Measurements from ENCODE around the gene EEIG2. TPM values are rescaled to one million over a fixed set of nuclear protein-coding genes. Genes with fewer than 3 reads are reported as not detected.

EEIG2 gene
- total and polyA plus RNA-seq, 9 of the 15 experiments (the other 6 are each of a cell fraction or from before 2014, with no cell fraction given) = 6.1 to 26.9 (median 15.2) TPM

DNA sequence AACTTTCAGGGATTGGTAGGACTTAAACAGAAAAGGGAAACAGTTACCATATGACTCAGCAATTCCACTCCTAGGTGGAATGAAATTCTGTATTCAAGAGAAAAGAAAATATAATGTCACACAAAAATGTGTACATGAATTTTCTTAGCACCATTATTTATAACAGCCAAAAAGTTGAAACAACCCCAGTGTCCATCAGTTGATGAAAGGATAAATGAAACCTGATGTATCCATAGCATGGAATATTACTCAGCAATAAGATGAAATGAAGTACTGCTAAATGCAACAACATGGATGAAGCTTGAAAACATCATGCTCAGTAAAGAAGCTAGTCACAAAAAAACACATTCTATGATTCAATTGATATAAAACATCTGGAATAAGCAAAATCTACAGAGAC lies 15.5 kb downstream of the EEIG2 start:
- ATAC-seq (no peak; the same call in 2 of the 3 replicates), FAIRE-seq (peak; percentile 32), DNase-seq (ENCODE audit: extremely low read depth in 1 of 4, low spot score in 3 of 4) (no peak)
- ChIA-PET CTCF (ENCODE audit: low intra/inter-chr PET ratio) (no interaction called here), POLR2A (interaction anchor here (1.2 to 1.5 kb wide), 2 partner anchors 8 to 16 kb away, joined by 3 to 4 read pairs; no protein-coding TSS in a partner anchor)
- Histone ChIP-seq H3K9me3 (replicated peaks; ENCODE audit: control insufficient read depth, insufficient read depth, low read depth, low read length) (no peaks in the 10 kb centered on the region), H3K4me3 (no peak overlapping the region), H3K9ac (ENCODE audit: insufficient read depth in 1 of 2, low read depth in 2 of 2, low read length in 2 of 2) (no peak overlapping the region), H3K27ac (ENCODE audit: extremely low read depth, low read depth, low read length) (peak overlapping the region; percentile 2; the same call in 1 of the 3 replicates), H3K79me2 (ENCODE audit: control insufficient read depth, insufficient read depth, low read length) (peaks cover 30% of the 10 kb centered on the region), H2AFZ (ENCODE audit: low read depth, low read length) (no peak overlapping the region), H3K27me3 (ENCODE audit: control insufficient read depth in 2 of 2, insufficient read depth in 2 of 2, low read length in 2 of 2) (no peaks in the 10 kb centered on the region), H3K4me2 (ENCODE audit: insufficient read depth, low read length) (no peak overlapping the region), H3K4me1 (replicated peaks in 1 of 2; ENCODE audit: control insufficient read depth in 2 of 2, insufficient read depth in 2 of 2, low read length in 2 of 2) (peaks cover 0 to 4% of the 10 kb centered on the region in 2 experiments; a peak in 2 of 5 replicates), H3K9me1 (ENCODE audit: control insufficient read depth, insufficient read depth, low read length) (no peaks in the 10 kb centered on the region), H4K20me1 (replicated peaks; ENCODE audit: control insufficient read depth, insufficient read depth, low read length) (0 out of 2 replicates have a peak, but pooled peaks cover under 1% of the 10 kb centered on the region), H3K36me3 (ENCODE audit: control insufficient read depth, insufficient read depth, low read length) (no peaks in the 10 kb centered on the region; the same call in 2 of the 3 replicates)
- intact Hi-C loops (cut with micrococcal nuclease) (no loop called here), in situ Hi-C loops (cut with MboI) (no loop called here)
- BruUV-seq (replicated peaks) = no TSS peak
- no peak for TF ChIP-seq DACH1 (IDR thresholded peaks at IDR 0.05; ENCODE audit: partially characterized antibody)
- TF ChIP-seq SPI1 (IDR thresholded peaks at IDR 0.05; ENCODE audit: borderline replicate concordance, low read depth, low read length) = no peak
- peak; percentile 92 for TF ChIP-seq ZNF316 (IDR thresholded peaks at IDR 0.05)
- TF ChIP-seq SMARCA4 (IDR thresholded peaks at IDR 0.05) = 0 out of 2 replicates have a peak, but pooled peaks have one; percentile 19
- TF ChIP-seq GMEB1 (CRISPR knock-in tag; IDR thresholded peaks at IDR 0.05) = no peak
- TF ChIP-seq HDGF (IDR thresholded peaks at IDR 0.05) = no peak
- TF ChIP-seq MAFF (IDR thresholded peaks at IDR 0.05; ENCODE audit: low read length) = peak; percentile 74
- TF ChIP-seq ZC3H11A (IDR thresholded peaks at IDR 0.05; ENCODE audit: low read depth, low read length) = no peak
- TF ChIP-seq MAFG (tag; conservative IDR thresholded peaks at IDR 0.05) = peak; percentile 80
- TF ChIP-seq PCBP2 (IDR thresholded peaks at IDR 0.05; ENCODE audit: low read depth, low read length, poor library complexity, severe bottlenecking) = no peak
- TF ChIP-seq C11orf30 (IDR thresholded peaks at IDR 0.05; ENCODE audit: low read depth) = peak; percentile 79
- peak; percentile 78 for TF ChIP-seq NFE2L1 (tag; IDR thresholded peaks at IDR 0.05; ENCODE audit: borderline replicate concordance, low read depth)
- peak; percentile 79 for TF ChIP-seq NFE2 (IDR thresholded peaks at IDR 0.05; ENCODE audit: low read depth)
- TF ChIP-seq THRAP3 (IDR thresholded peaks at IDR 0.05; ENCODE audit: borderline replicate concordance) = 0 out of 2 replicates have a peak, but pooled peaks have one; percentile 39
- TF ChIP-seq MAFK (IDR thresholded peaks at IDR 0.05; ENCODE audit: low read length) = peak; percentile 50; the same call in 1 of the 2 replicates
- no peak for TF ChIP-seq GABPB2 (CRISPR knock-in tag; conservative IDR thresholded peaks at IDR 0.05)
- 0 out of 2 replicates have a peak, but pooled peaks have one; percentile 11 for TF ChIP-seq DPF2 (IDR thresholded peaks at IDR 0.05)
- no peak for TF ChIP-seq POU5F1 (IDR thresholded peaks at IDR 0.05; ENCODE audit: borderline replicate concordance, low read depth, low read length, partially characterized antibody)
- TF ChIP-seq JUNB (CRISPR knock-in tag; conservative IDR thresholded peaks at IDR 0.05) = no peak

All from K562 (cell line).